AG04450 (cell line): ENCODE measurements around the gene TRDN. TPM values are rescaled to one million over a fixed set of nuclear protein-coding genes. Genes with fewer than 3 reads are reported as not detected.
"Not testable (repeated sequence)": the region's sequence is repeated elsewhere in the genome, so short reads cannot be mapped to it uniquely, and the experiment has no call there.

ENCODE experiments used
- CTCF ChIA-PET: fragments of 300-600, 350-600 bp; formaldehyde crosslinking; extraction: SDS; loops from one replicate; lab custom pipeline; 2022; ENCODE audit warnings: antibody characterized with exemption, inconsistent platforms; lab: Charles Lee
- POLR2A ChIA-PET: fragments of 350-600 bp; formaldehyde crosslinking; extraction: SDS; loops from one replicate; lab custom pipeline; 2021; ENCODE audit warnings: antibody characterized with exemption, inconsistent platforms; lab: Yijun Ruan, JAX
- DNase-seq: peaks from one replicate; pipeline ENCODE4 v3.0.0-alpha.2; 2011; ENCODE audit warnings: low read depth, low spot score
- H3K27ac ChIP-seq: one replicate; pipeline ENCODE4 v1.5.1; 2012; ENCODE audit warnings: low read depth, low read length, control low read depth
- H3K27me3 ChIP-seq: one replicate; pipeline ENCODE4 v1.6.0; 2012; ENCODE audit warnings: low read length; ENCODE audit not compliant: control insufficient read depth, insufficient read depth
- H3K4me3 ChIP-seq: 2 replicates; pipeline ENCODE4 v1.5.1; 2011; ENCODE audit warnings: mild to moderate bottlenecking, low read depth, low read length, control low read depth
- H3K9me3 ChIP-seq: 2 replicates; pipeline ENCODE4 v1.5.1; 2012; ENCODE audit warnings: low read length; ENCODE audit not compliant: control insufficient read depth, insufficient read depth
- polyA plus RNA-seq: library from polyadenylated mRNA; depleted of rRNA; stranded (reverse); fragments of >200 nt; gene quantifications from 2 replicates; pipeline ENCODE4 v1.2.3, GENCODE V29; 2011
- TF ChIP-seq, protein P1 (sequence below): IDR thresholded peaks from 2 replicates; pipeline ENCODE4 v1.5.1; 2011; ENCODE audit warnings: low read depth, low read length, control low read depth, inconsistent platforms

Gene TRDN
- polyA plus RNA-seq, 1 experiment: not detected

DNA sequence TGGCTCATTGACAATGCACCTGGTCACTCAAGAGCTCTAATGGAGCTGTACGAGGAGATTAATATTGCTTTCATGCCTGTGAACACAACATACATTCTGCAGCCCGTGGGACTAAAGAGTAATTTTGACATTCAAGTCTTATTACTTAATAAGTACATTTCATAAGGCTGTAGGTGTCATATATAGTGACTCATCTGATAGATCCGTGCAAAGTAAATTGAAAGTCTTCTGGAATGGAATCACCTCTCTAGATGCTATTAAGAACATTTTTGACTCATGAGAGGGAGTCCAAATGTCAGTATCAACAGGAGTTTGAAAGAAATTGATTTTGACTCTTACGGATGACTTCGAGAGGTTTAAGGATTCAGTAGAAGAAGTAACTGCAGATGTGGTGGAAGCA, 372.8 kb downstream of the TRDN start:
- Histone ChIP-seq H3K27me3 (no peaks in the 10 kb centered on the region), H3K4me3 (no peak overlapping the region), H3K9me3 (no peaks in the 10 kb centered on the region), H3K27ac (no peak overlapping the region)
- POLR2A ChIA-PET: no interaction called here
- DNase-seq: no peak
- TF ChIP-seq, protein P1, sequence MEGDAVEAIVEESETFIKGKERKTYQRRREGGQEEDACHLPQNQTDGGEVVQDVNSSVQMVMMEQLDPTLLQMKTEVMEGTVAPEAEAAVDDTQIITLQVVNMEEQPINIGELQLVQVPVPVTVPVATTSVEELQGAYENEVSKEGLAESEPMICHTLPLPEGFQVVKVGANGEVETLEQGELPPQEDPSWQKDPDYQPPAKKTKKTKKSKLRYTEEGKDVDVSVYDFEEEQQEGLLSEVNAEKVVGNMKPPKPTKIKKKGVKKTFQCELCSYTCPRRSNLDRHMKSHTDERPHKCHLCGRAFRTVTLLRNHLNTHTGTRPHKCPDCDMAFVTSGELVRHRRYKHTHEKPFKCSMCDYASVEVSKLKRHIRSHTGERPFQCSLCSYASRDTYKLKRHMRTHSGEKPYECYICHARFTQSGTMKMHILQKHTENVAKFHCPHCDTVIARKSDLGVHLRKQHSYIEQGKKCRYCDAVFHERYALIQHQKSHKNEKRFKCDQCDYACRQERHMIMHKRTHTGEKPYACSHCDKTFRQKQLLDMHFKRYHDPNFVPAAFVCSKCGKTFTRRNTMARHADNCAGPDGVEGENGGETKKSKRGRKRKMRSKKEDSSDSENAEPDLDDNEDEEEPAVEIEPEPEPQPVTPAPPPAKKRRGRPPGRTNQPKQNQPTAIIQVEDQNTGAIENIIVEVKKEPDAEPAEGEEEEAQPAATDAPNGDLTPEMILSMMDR: no peak
- CTCF ChIA-PET: no interaction called here

- DNase-seq: no peak
- Histone ChIP-seq H3K27ac (no peak overlapping the region), H3K4me3 (no peak overlapping the region), H3K9me3 (peaks cover 10% of the 10 kb centered on the region; the same call in 1 of the 2 replicates), H3K27me3 (no peaks in the 10 kb centered on the region)
- POLR2A ChIA-PET: no interaction called here
- TF ChIP-seq, protein P1: no peak
- CTCF ChIA-PET: no interaction called here
Observed at GRCh38 chr6:123240626-123241025, 396.1 kb downstream of the TRDN start.

- Histone ChIP-seq H3K4me3 (no peak overlapping the region), H3K9me3 (peaks cover 4% of the 10 kb centered on the region; the same call in 1 of the 2 replicates), H3K27ac (no peak overlapping the region), H3K27me3 (no peaks in the 10 kb centered on the region)
- no peak for DNase-seq
- CTCF ChIA-PET: no interaction called here
- POLR2A ChIA-PET: no interaction called here
- TF ChIP-seq, protein P1: no peak
Observed at GRCh38 chr6:123233336-123233735, 403.4 kb downstream of the TRDN start.

DNA sequence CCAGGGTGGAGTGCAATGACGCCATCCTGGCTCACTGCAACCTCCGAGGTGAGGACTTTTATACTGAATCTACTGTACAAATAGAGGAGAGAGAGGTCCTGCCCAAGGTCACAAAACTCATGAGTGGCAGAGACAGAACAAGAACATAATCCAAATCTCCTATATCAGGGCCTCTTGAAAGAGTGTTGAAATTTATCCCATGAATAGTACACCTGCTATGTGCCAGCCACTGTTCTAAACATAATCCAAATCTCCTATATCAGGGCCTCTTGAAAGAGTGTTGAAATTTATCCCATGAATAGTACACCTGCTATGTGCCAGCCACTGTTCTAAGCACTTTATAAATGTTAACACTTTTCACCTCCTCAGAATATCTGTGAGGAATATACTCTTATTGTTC, 409.0 kb downstream of the TRDN start:
- POLR2A ChIA-PET, H3K4me3 ChIP-seq, H3K27ac ChIP-seq, H3K9me3 ChIP-seq, H3K27me3 ChIP-seq, CTCF ChIA-PET, DNase-seq: not testable (repeated sequence)

- Histone ChIP-seq H3K27me3 (no peaks in the 10 kb centered on the region), H3K27ac (no peak overlapping the region), H3K4me3 (no peak overlapping the region), H3K9me3 (no peaks in the 10 kb centered on the region; the same call in 1 of the 2 replicates)
- POLR2A ChIA-PET: no interaction called here
- TF ChIP-seq, protein P1: no peak
- CTCF ChIA-PET: no interaction called here
- DNase-seq: no peak
Observed at GRCh38 chr6:123226398-123226797, 410.4 kb downstream of the TRDN start.

DNA sequence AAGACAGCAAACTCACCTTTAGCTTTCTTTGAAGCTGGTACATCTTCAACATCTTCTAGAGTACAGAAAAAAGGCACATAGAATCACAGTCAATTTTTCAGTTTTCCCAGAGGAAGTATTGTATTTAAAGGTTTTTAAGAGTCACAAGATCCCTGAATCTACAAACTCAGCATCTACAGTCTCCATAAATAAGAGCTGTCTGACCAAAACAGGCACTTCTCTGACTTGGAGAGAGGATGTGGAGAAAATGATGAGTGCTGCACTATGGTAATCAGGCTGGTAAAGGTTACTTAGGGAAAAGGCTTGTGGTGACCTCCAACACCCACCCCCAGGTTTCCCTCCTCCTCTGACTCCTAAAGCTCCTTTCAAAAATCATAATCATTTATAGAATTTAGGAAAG, 412.7 kb downstream of the TRDN start:
- CTCF ChIA-PET: no interaction called here
- DNase-seq: no peak
- Histone ChIP-seq H3K27me3 (no peaks in the 10 kb centered on the region), H3K27ac (no peak overlapping the region), H3K4me3 (no peak overlapping the region), H3K9me3 (no peaks in the 10 kb centered on the region; the same call in 1 of the 2 replicates)
- TF ChIP-seq, protein P1: no peak
- POLR2A ChIA-PET: no interaction called here
